ENCODE results near the gene PTH1R.

DNA sequence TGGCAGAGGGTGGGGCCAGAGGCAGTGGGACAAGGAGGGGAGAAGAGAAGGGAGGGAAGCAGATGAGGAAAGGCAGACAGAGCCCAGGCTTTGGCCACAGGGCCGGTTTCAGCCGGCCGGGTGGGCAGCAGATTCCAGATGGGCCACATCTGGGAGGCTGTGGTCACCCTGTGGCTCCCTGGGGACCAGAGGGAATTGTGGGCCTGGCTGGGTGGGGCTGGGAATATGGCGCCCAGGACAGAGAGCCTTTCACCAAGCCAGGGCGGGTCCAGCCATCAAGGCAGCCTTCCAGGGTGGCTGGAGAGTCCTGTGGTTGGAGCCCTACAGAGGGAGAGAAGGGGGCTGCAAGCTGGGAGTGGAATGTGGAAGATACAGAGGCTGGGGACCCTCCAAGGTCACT lies 18.9 kb downstream of the PTH1R start:
- TF ChIP-seq ZZZ3 (IDR thresholded peaks at IDR 0.05; ENCODE audit: control insufficient read depth, insufficient read length, low read depth), result no peak
- no peak for TF ChIP-seq SREBF2 (IDR thresholded peaks at IDR 0.05; ENCODE audit: low read length)

All from GM12878 (cell line).